HS-5 (cell line): ENCODE results near the gene DMRT1.

ENCODE experiments used
- DNase-seq: peaks from one replicate; pipeline ENCODE4 v3.0.0-alpha.2; 2012; ENCODE audit warnings: low read depth

The DMRT1 gene

GRCh38 chr9:1001838-1002237, 160.3 kb downstream of the DMRT1 start:
- no peak for DNase-seq

DNA sequence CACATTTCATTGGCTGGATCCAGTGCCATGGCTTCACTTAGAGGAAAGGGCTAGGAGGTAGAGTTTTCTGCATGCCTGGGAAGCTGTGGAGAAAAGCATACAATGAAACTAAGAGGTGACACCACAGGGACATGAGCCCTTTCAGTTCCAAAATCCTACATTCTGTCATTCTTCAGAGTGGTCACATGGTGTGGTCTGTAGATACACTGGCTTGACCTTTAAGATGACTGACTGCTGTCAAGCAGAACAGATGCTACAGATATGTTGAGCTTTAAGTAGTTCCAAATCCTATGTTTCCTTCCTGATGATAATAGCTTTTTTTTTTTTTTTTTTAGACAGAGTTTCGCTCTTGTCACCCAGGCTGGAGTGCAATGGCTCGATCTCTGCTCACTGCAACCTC, 161.2 kb downstream of the DMRT1 start:
- no peak for DNase-seq

DNA sequence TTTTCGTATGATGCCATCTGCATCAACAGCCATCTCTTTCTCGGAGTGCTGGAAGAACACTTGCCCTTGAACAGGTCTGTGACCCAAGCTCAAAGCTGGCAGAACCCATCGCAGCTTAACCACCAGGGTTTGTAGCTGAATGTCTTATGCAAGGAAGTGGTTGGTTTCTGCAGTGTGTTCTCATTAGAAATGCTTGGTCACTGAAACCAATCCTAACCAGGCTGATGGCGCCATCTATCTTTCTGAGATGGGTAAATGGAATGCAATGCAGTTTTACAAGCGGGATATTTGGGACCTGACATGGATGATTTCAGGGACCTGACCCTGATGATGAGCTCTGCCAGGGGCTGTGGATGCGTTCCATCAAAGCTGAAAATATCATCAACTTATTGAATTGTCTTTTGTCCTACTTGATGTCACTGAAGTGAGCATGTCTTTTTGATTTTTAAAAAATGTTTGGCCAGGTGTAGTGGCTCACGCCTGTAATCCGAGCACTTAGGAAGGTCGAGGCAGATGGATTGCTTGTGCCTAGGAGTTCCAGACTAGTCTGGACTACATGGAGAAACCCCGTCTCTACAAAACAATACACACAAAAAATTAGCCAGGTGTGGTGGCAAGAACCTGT, 163.7 kb downstream of the DMRT1 start:
- no peak for DNase-seq

GRCh38 chr9:1007312-1007711, 165.8 kb downstream of the DMRT1 start:
- DNase-seq = no peak

- DNase-seq = no peak
Observed at GRCh38 chr9:1008216-1008615, 166.7 kb downstream of the DMRT1 start.

DNA sequence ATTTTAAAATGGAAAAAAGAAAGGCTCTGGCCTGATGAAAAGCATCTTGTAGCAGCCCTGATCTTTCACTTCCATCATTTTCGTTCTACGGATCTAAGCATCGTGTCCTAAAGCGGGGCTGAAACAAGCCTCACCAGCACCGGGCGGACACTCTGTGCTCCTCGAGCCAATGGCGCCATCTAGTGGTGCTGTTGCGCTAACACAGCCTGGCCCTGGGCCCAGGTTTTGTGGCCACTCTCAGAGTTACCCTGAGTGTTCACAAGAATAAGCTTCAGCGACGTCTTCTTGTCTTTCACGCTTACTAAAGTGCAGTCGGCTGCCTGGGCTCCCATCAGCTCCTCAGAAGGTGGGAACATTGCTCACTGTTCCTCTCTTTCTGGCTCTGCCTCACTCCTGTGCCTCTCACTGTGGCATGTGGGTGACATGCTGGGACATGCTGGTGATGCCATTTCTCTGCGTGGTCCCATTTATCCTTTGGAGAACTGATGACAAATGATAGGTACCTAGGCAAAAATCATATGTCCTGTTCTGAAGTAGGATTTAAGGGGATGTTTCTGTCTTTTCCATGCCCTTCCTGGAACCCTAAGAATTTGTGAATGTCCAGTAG, 167.7 kb downstream of the DMRT1 start:
- DNase-seq = no peak

GRCh38 chr9:1013021-1013420, 171.5 kb downstream of the DMRT1 start:
- DNase-seq = no peak

- DNase-seq = no peak
Observed at GRCh38 chr9:1014225-1014624, 172.7 kb downstream of the DMRT1 start.

DNA sequence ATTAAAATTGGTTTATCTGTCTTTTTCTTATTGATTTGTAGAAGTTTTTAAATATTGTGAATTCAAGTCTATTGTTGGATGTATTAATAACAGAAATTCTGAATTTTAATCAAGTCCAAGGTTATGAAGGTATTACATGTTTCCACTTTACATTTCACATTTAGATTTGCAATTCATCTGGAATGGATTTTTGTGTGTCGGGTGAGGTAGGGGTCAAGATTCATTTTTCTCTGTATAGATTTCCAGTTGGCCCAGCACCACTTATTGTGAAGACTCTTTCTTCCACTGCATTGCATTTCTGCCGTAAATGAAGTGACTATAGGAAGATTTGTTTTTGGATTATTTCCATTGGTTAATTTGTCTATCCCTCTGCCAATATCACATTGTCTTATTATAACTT, 173.1 kb downstream of the DMRT1 start:
- DNase-seq = no peak

DNA sequence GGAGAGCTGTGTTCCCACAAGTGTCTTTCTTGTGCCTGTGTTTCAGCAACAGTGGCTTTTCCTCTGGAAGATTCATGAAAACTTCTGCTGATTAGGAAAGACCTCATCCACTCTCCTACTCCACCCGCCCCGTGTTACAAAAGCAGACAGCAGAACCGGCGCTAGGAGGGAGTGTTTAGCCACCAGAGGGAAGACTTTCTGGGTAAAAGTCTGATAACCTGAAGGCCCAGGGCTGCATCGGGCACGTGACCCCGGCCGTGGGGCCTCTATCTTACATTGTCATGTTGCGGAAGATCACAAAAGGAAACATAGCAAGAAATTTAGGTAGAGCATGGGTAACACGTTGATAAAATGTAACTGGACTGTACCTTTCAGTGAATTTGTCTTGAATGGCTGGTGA, 176.6 kb downstream of the DMRT1 start:
- DNase-seq = no peak
